Stimulated activated CD8-positive, alpha-beta memory T cell treated with anti-CD3 and anti-CD28 coated beads, Interleukin-2, amount 100 ng/mL, for 48 hours (primary cell): Measurements from ENCODE around the gene CCDC89.

Experiments
- DNase-seq, 2 donors: peaks; one replicate each; pipeline ENCODE4 v3.0.0-alpha.2; 2020; ENCODE audit warnings: low read depth in 2 of 2

CCDC89 gene

DNA sequence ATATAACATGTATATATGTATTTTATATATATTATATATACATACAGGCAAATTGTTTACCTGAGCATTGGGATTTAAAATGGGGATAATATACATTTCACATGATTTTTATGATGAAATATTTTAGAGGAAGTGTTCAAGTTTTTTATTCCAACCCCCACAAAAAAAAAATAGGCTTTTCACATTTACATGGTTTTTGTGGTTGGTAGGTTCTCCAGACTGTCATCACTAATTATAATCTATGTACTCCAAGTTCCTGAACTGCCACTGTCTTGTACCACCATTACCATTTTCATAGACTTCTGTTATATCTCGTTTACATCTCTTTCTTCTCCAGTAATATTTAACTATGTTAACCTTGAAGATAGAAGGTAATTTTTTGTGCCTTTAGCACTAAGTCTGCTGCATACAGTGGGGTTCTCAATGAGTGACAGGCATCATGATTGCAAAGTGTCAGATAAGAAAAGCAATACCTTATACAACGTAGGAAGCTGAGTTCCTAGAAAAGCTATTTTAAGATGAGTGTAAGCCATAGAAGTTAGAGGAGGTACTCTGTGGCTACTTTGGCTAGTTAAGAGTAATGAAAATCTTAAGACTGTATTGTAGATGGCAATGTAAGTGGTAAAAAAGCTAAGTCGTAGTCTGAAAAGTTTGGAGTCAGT is 33.1 kb downstream of the CCDC89 start:
- DNase-seq = no peak

- no peak for DNase-seq
Measured at GRCh38 chr11:85651118-85651517, 34.9 kb downstream of the CCDC89 start.

- DNase-seq = peak; percentile 89
Measured at GRCh38 chr11:85647604-85648299, 38.2 kb downstream of the CCDC89 start, which contains the start of gene TMEM126A. Gene TMEM126A (plus strand): TSS chr11:85647967. CDS start chr11:85650256, 2,289 bp downstream.

GRCh38 chr11:85647078-85647477 is 38.9 kb downstream of the CCDC89 start:
- DNase-seq = no peak

DNA sequence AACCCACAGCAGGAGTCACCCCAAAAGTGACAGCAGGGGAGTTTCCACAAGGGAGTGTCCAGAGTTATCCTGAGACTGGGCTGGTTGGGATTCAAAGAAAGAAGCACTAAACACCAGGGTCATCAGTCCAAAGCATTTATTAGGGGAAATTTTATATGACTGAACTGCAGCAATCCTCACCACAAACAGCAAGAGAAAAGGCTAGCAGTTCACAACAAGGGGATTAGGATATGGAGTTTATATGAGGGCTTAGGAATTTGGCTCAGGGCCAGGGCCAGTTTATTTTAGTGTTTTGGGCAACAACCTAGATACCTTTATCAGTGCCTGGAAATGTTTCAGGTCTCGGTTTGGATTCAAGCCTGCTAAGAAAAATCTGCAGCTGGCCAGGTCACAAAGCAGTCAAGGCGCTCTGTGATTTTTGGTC is 42.8 kb downstream of the CCDC89 start:
- DNase-seq = no peak

GRCh38 chr11:85634747-85635146 is 51.2 kb downstream of the CCDC89 start:
- no peak for DNase-seq
